Measurements from ENCODE around the gene EXOC1L.

EXOC1L gene

DNA sequence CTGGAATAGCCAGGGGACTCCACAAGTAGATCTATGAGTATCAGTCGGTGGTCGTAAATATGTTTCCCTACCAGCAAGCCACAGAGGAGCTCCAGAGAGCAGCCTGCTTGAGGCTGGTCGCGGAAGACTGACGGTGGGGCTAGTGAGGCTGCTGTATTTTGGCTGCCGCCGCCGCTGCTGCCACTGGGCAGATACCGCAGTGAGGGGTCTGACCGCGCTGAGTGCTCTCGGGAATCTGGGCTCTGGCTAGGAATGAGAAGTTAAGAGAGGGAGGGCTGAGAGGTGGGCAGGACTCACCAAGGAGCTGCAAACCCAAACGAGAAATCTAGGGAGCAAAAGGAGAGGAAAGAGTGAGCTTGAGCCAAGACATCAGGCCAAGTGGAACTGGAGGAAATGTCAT, at the start of gene EXOC1L:
Gene EXOC1L (plus strand): TSS at position 157 of the 400 bp plus-strand sequence. CDS start 237 bp downstream, at position 394.
- DNase-seq (ENCODE audit: low read depth, low spot score) = no peak

DNA sequence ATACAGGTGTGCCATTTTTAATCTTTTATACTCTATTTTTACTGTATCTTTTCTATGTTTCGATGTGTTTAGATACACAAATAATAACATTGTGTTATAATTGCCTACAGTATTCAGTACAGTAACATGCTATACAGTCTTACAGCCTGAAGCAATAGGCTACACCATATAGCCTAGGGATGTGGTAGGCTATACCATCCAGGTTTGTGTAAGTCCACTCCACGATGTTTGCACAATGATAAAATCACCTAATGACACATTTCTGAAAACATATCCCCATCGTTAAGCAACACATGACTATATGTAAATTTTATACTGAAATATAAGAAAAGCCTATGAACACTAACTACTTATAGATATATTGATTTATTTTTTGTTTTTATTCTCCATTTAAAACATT, 48.9 kb upstream of the EXOC1L start:
- DNase-seq (ENCODE audit: low read depth, low spot score) = no peak

GRCh38 chr4:55781341-55781740, 38.2 kb upstream of the EXOC1L start:
- no peak for DNase-seq (ENCODE audit: low read depth, low spot score)

GRCh38 chr4:55781812-55782211, 37.8 kb upstream of the EXOC1L start:
- no peak for DNase-seq (ENCODE audit: low read depth, low spot score)

DNA sequence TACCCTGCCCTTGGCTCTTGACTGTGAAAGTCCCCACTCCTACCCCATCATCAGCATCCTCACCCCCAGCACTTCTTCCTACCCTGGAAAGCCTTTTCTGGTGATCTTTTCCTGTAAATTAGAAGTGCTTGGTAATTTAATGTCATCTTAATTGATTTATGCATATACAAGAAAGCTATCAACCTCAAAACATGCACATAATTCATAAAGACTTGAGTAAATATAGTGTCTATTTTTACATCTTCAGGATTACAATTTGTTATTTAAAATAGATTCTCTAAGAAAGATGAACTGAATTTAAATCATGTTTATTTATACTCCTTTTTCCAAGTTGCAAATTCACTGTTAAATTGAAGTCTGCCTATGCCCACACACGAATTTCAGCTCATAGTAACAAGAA, 36.0 kb upstream of the EXOC1L start:
- no peak for DNase-seq (ENCODE audit: low read depth, low spot score)

DNA sequence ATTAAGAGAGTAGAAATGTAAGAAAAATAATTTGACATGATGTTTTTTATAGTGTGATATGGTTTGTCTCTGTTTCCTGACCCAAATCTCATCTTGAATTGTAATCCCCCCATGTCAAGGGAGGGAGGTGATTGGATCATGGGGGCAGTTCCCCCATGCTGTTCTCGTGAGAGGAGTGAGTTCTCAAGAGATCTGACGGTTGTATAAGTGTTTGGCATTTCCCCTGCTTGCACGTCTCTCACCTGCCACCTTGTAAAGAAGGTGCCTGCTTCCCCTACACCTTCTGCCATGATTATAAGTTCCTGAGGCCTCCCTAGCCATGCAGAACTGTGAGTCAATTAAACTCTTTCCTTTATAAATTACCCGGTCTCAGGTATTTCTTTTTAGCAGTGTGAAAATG, 34.8 kb upstream of the EXOC1L start:
- DNase-seq (ENCODE audit: low read depth, low spot score) = no peak

DNA sequence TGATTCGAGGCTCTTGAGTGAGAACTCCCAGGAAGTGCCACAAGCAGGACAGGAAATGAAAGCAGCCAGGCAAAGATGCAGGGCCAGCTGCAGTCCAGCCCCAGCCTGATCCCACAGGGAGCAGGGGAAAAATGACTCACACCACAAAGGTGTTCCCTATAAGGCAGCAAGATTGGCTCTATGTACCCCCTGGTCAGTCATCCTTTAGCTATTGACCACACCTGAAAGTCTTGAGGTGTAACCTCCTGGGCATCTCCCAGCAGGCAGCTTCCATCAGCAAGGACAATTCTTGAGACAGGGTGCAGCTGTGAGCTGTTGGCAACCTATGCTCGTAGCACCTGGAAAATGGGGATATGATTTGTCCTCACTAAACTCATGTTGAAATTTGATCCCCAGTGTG, 27.9 kb upstream of the EXOC1L start:
- no peak for DNase-seq (ENCODE audit: low read depth, low spot score)

- no peak for DNase-seq (ENCODE audit: low read depth, low spot score)
Observed at GRCh38 chr4:55793479-55793878, 26.1 kb upstream of the EXOC1L start.

DNA sequence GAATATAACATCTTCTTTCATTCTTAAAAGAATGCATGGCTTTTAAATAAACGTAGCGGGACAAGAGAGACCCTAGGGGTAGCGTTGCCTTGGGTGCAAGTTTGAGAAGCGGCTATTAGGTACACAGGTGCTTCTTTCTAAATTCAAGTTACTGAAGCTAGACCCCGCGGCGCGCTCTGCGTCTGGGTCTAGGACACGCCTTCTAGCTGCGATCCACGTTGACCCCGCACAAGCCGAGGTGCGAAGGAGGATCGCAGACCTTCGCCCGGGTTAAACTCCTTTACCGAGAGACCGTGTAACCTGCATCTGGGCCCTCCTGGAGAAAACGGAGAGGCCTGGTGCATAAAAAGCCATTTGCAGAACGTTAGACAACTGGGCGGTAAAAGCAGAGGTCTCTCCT, 25.5 kb upstream of the EXOC1L start:
- DNase-seq (ENCODE audit: low read depth, low spot score) = no peak

- DNase-seq (ENCODE audit: low read depth, low spot score) = no peak
Observed at GRCh38 chr4:55795341-55795740, 24.2 kb upstream of the EXOC1L start.

DNA sequence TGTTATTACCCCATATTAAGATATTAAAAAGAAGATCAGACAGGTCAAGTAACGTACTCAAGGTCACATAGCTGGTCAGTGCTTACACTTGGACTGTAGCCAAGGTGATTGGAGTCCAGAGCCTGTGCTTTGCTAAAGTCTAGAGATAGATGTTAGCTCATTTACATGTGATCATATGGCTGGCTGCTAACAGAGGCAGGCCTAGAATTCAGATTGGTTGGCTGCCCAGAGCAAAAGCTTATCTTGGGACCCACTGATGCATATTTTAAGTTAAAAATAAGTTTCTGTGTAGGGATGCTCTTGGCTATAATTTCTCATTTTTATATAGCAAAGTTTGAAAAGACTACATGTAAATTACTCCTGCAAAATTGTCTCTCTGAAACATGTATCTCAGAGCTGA, 18.1 kb upstream of the EXOC1L start:
- DNase-seq (ENCODE audit: low read depth, low spot score) = no peak

DNA sequence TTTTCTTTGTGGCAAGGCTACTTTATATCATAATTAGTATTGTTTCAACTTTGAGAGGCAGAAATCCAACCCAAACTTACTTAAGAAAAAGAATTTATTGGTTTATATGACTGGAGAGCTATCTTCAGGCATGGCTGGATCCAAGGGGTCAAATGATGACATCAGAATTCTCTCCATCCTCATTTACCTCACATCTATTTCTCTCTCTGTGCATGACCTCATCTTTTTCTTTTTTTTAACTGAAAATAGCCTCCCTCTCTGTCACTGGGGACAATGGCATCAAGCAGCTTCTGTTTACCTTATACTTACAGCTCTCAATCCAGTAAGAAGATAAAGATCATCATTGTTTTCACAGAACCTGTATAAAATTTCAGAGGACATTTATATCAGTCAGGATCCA, 12.0 kb upstream of the EXOC1L start:
- no peak for DNase-seq (ENCODE audit: low read depth, low spot score)

DNA sequence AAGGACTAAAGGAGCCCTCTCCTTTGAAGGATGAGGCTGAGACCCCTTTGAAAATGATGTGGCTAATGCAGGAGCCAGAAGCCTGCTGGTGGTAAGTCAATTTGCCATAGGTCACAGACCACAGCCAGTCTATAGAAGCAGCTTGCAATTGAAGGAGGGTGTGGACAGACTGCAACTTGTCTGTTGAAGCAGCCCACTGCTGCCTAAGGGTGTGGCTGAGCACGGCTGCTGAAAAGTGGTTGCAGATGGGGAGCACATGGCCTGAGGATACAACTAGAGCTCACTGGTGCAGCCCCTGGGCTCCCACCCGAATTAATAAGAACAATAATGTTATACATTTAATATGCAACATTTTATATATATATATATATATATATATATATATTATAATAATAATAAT, 11.4 kb upstream of the EXOC1L start:
- DNase-seq (ENCODE audit: low read depth, low spot score) = no peak

GRCh38 chr4:55808632-55809031, 11.0 kb upstream of the EXOC1L start:
- DNase-seq (ENCODE audit: low read depth, low spot score) = no peak

- no peak for DNase-seq (ENCODE audit: low read depth, low spot score)
Observed at GRCh38 chr4:55817691-55818090, 1.9 kb upstream of the EXOC1L start.

DNA sequence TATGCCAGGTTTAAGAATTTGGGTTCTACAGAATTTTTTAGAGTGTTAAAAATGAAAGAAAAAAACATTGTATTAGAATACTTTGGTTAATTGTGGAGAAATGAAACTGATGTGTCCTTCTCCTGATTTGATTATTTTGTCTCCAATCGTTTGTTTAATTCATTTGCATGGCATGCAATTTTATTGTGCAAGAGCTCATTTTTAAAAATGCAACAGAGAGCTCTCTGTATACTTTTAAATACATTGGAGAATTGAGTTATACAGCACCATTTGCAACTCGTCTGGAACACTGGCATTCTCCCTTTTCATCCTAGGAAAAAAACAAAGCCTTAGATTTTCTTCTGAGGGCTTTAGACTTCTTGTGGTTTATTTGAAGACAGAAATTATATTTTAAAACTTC, 689 bp downstream of the EXOC1L start:
- DNase-seq (ENCODE audit: low read depth, low spot score) = no peak

GRCh38 chr4:55822329-55822728, 2.7 kb downstream of the EXOC1L start:
- DNase-seq (ENCODE audit: low read depth, low spot score) = no peak

GRCh38 chr4:55824865-55825264, 5.3 kb downstream of the EXOC1L start:
- no peak for DNase-seq (ENCODE audit: low read depth, low spot score)

- DNase-seq (ENCODE audit: low read depth, low spot score) = no peak
Observed at GRCh38 chr4:55826986-55827385, 7.4 kb downstream of the EXOC1L start.

- DNase-seq (ENCODE audit: low read depth, low spot score) = no peak
Observed at GRCh38 chr4:55827582-55827981, 8.0 kb downstream of the EXOC1L start.

GRCh38 chr4:55830048-55830447, 10.5 kb downstream of the EXOC1L start:
- no peak for DNase-seq (ENCODE audit: low read depth, low spot score)

GRCh38 chr4:55830716-55831115, 11.1 kb downstream of the EXOC1L start:
- no peak for DNase-seq (ENCODE audit: low read depth, low spot score)

- no peak for DNase-seq (ENCODE audit: low read depth, low spot score)
Observed at GRCh38 chr4:55834086-55834795, 14.7 kb downstream of the EXOC1L start.

GRCh38 chr4:55837903-55838302, 18.3 kb downstream of the EXOC1L start:
- no peak for DNase-seq (ENCODE audit: low read depth, low spot score)

Data from activated CD4-positive, CD25-positive, alpha-beta regulatory T cell treated with anti-CD3 and anti-CD28 coated beads, Interleukin-2, amount 50 U/mL, for 16 hours (primary cell).